Measurements from ENCODE around the gene MKI67. TPM values are rescaled to one million over a fixed set of nuclear protein-coding genes. Genes with fewer than 3 reads are reported as not detected.
A peak's percentile ranks its signal among the peaks of the same experiment; 100 is the strongest.

Gene MKI67
- total and polyA plus RNA-seq, 2 of the 4 experiments (the other 2 are of a cell fraction) = 13.5 to 36.4 TPM

DNA sequence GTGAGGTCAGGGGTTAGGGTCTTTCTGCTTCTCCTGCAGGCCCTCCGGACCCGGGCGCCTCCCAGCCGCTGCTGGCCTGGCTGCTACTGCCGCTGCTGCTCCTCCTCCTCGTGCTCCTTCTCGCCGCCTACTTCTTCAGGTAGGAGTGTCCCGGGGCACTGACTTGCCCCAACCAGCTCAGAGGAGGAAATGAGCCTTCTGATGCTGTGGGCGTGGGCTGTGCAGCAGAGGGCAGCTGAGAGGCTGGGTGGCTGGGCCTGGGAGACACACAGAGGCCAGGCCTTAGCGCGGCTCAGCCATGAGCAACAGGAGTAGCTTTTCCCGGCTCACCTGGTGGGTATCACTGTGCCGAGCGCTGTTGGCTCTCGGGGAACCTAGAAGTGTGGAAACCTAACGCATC, 78.9 kb downstream of the MKI67 start:
- peak overlapping the region; percentile 8 for H2AFZ ChIP-seq (replicated peaks; ENCODE audit: low read length, poor library complexity)
- DNase-seq = no peak
- intact Hi-C loops (cut with micrococcal nuclease) = no loop called here
- H2AK5ac ChIP-seq (ENCODE audit: low read depth, low read length) = no peak overlapping the region
- no peak overlapping the region for H3K4ac ChIP-seq (ENCODE audit: low read depth, low read length)
- H3K4me2 ChIP-seq (ENCODE audit: low read depth, low read length) = no peak overlapping the region
- no peak for TF ChIP-seq CTCF (conservative IDR thresholded peaks at IDR 0.05; ENCODE audit: low read depth, low read length)
- no peak for TF ChIP-seq POLR2A (IDR thresholded peaks at IDR 0.05; ENCODE audit: low read depth, low read length)
- no peak for TF ChIP-seq RCOR1 (IDR thresholded peaks at IDR 0.05; ENCODE audit: insufficient replicate concordance, low read length)
- no peak for TF ChIP-seq MAZ (IDR thresholded peaks at IDR 0.05; ENCODE audit: borderline replicate concordance, low read depth, low read length)
- TF ChIP-seq ELK1 (IDR thresholded peaks at IDR 0.05; ENCODE audit: borderline replicate concordance, low read depth, low read length) = no peak
- no peak for TF ChIP-seq BHLHE40 (IDR thresholded peaks at IDR 0.05; ENCODE audit: low read depth, low read length)
- no peak for TF ChIP-seq FOS (IDR thresholded peaks at IDR 0.05; ENCODE audit: low read depth, low read length)
- no peak for TF ChIP-seq CHD1 (IDR thresholded peaks at IDR 0.05; ENCODE audit: low read depth, low read length)
- no peak for TF ChIP-seq MXI1 (IDR thresholded peaks at IDR 0.05; ENCODE audit: borderline replicate concordance, low read depth, low read length)
- TF ChIP-seq, protein P1, sequence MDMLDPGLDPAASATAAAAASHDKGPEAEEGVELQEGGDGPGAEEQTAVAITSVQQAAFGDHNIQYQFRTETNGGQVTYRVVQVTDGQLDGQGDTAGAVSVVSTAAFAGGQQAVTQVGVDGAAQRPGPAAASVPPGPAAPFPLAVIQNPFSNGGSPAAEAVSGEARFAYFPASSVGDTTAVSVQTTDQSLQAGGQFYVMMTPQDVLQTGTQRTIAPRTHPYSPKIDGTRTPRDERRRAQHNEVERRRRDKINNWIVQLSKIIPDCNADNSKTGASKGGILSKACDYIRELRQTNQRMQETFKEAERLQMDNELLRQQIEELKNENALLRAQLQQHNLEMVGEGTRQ (IDR thresholded peaks at IDR 0.05; ENCODE audit: low read depth, low read length) = no peak
- TF ChIP-seq SMC3 (IDR thresholded peaks at IDR 0.05; ENCODE audit: low read depth, low read length) = no peak
- no peak for TF ChIP-seq RAD21 (IDR thresholded peaks at IDR 0.05; ENCODE audit: low read length)
- no peak for TF ChIP-seq NFE2L2 (IDR thresholded peaks at IDR 0.05; ENCODE audit: low read depth, low read length)
- no peak for TF ChIP-seq CEBPB (IDR thresholded peaks at IDR 0.05; ENCODE audit: low read depth, low read length)
- TF ChIP-seq RFX5 (IDR thresholded peaks at IDR 0.05; ENCODE audit: low read depth, low read length) = no peak
- no peak for TF ChIP-seq MAFK (IDR thresholded peaks at IDR 0.05; ENCODE audit: low read depth, low read length)
- H3K79me1 ChIP-seq (ENCODE audit: low read depth in 1 of 2, low read length in 2 of 2) = no peaks in the 10 kb centered on the region
- no peak overlapping the region for H3K9ac ChIP-seq (ENCODE audit: low read depth, low read length)
- no peak overlapping the region for H2BK120ac ChIP-seq (ENCODE audit: low read depth, low read length)
- no TSS peak for BruUV-seq (replicated peaks)
- in situ Hi-C loops (cut with MboI; ENCODE audit: low sequenced_read_pairs) = no loop called here
- H3K4me3 ChIP-seq (ENCODE audit: insufficient read depth, low read depth, low read length) = no peak overlapping the region
- dilution Hi-C loops (cut with HindIII; ENCODE audit: low sequenced_read_pairs, unreplicated experiment) = no loop called here
- H3K18ac ChIP-seq (ENCODE audit: low read depth, low read length) = no peak overlapping the region
- H3K56ac ChIP-seq (ENCODE audit: extremely low read depth, insufficient read depth, low read length) = no peak overlapping the region
- H3K14ac ChIP-seq (replicated peaks; ENCODE audit: low read depth, low read length) = no peak overlapping the region
- no peak overlapping the region for H3K23ac ChIP-seq (ENCODE audit: low read depth, low read length)
- H3K9me1 ChIP-seq (ENCODE audit: insufficient read depth, low read length) = no peaks in the 10 kb centered on the region
- H3K27me3 ChIP-seq (ENCODE audit: control insufficient read depth, insufficient read depth, low read length) = no peaks in the 10 kb centered on the region
- H3K36me3 ChIP-seq (ENCODE audit: control insufficient read depth, insufficient read depth, low read length) = no peaks in the 10 kb centered on the region
- no peak overlapping the region for H4K91ac ChIP-seq (ENCODE audit: insufficient read depth, low read depth, low read length)
- H3K9me3 ChIP-seq (ENCODE audit: control insufficient read depth, insufficient read depth, low read length) = no peaks in the 10 kb centered on the region
- ChIA-PET CTCF (interaction anchor here (1.5 kb wide), 1 partner anchor 22 kb away, joined by 5 read pairs; no protein-coding TSS in a partner anchor), POLR2A (ENCODE audit: unreplicated experiment) (no interaction called here)
- H4K20me1 ChIP-seq (ENCODE audit: insufficient read depth, low read length) = no peaks in the 10 kb centered on the region
- peak; percentile 27; the same call in 1 of the 2 replicates for ATAC-seq (ENCODE audit: low read depth)
- H3K27ac ChIP-seq (ENCODE audit: insufficient read depth, low read length) = no peak overlapping the region
- H3K4me1 ChIP-seq (ENCODE audit: control insufficient read depth, insufficient read depth, low read length) = peaks cover 4% of the 10 kb centered on the region; the same call in 1 of the 2 replicates
- H4K5ac ChIP-seq (ENCODE audit: low read depth, low read length) = no peak overlapping the region
- no peak overlapping the region for H2BK5ac ChIP-seq (ENCODE audit: low read depth, low read length, poor library complexity, severe bottlenecking)
- 37% methylated on average over 11 of the region's 17 CpGs; no CpG with 5 or more reads in 1 of the 2 experiments for WGBS, 2 experiments (ENCODE audit: extremely low coverage in 2 of 2, insufficient read length in 1 of 2)
- H2AK9ac ChIP-seq (replicated peaks; ENCODE audit: low read depth, low read length, poor library complexity) = no peak overlapping the region
- no peak overlapping the region for H4K8ac ChIP-seq (ENCODE audit: low read depth in 2 of 2, low read length in 2 of 2)
- H2BK20ac ChIP-seq (ENCODE audit: low read depth, low read length) = no peak overlapping the region
- no peak overlapping the region for H2BK15ac ChIP-seq (ENCODE audit: low read depth, low read length)
